Astrocyte of the spinal cord (primary cell): Measurements from ENCODE around the gene GNAI2.

Source experiments
- DNase-seq: peaks from one replicate; pipeline ENCODE4 v3.0.0; 2011; ENCODE audit warnings: low read depth, low spot score
- H3K4me3 ChIP-seq: 2 replicates; pipeline ENCODE4 v1.5.1; 2011; ENCODE audit warnings: low read depth, mild to moderate bottlenecking, low read length, moderate library complexity
- CTCF ChIP-seq: IDR thresholded peaks from 2 replicates; pipeline ENCODE4 v1.5.1; 2012; ENCODE audit warnings: low read depth, mild to moderate bottlenecking, low read length, inconsistent platforms
- in situ Hi-C: cut with HindIII; loops from 2 replicates; pipeline ENCODE4 v1.10.0; 2017; ENCODE audit warnings: low sequenced_read_pairs

Gene GNAI2

DNA sequence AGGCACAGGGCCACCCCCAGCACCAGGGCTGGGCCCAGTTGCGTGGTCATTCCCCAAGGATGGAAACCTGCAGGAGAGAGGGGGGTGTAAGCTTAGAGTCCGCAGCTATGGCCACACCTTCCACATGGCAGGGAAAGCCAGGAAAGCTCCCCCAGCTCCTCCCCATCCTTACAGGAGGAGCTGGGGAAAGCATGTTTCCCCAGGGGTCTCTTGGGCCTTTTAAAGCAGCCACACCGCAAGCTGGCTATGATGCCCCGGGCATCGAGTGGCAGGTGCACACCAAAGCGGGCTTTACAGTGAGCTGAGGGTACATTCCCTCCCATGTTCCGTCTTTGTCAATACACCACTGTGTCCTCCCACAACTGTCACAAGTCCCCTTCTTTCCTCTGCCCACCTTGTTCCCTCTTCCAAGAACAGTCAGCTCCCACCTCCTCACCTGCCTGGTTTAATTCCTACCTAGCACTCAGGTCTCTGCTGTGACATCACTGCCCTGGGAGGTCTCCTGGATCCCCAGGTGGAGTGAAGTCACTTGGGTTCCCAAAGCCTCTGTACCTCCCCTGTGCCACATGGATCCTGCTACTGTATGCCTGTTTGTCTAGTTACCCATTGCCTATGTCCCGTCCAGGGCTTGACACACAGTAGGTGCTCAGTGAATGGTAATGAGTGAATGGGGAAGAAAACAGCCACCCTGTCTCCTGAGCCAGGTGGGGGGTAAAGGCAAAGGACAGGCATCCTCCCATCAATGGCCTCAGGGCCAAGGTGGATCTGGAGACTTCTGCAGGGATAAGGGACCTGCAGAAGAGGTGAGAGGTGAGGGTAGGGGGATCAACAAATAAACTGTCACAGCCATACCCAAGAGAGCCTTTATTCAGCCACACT, 59.8 kb downstream of the GNAI2 start:
- TF ChIP-seq CTCF, result no peak
- in situ Hi-C loops, result no loop called here
- H3K4me3 ChIP-seq, result no peak overlapping the region
- DNase-seq, result no peak

DNA sequence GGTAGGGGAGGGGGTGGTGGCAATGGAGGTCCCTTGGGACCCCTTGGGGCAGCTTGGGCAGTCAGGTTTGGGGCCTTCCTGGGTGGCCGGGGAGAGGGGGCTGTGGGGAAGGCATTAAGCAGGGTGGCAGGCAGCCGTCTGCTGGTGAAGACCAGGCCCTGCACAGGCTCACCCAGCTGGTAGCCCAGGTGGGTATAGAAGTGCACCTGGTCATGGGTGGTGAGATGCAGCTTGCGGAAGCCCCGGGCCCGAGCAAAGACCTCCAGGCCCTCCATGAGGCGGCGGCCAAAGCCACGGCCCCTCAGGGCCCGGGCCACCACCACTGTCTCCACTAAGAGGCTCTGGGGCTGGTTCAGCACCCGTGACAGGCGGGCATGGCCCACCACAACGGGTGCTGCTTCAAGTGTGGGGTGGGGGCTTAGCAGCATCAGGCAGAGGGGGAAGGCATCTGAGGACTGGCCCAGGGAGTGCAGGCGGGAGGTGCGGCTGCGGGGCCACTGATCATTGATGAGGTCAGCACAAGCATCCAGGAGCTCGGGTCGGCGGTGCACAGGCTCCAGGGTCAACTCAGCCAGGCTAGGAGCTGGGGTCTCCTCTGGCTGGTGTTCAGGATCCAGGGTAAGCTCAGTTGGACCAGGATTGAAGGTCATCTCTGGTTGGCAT, 60.8 kb downstream of the GNAI2 start:
- DNase-seq, result no peak
- TF ChIP-seq CTCF, result no peak
- H3K4me3 ChIP-seq, result no peak overlapping the region
- in situ Hi-C loops, result no loop called here

DNA sequence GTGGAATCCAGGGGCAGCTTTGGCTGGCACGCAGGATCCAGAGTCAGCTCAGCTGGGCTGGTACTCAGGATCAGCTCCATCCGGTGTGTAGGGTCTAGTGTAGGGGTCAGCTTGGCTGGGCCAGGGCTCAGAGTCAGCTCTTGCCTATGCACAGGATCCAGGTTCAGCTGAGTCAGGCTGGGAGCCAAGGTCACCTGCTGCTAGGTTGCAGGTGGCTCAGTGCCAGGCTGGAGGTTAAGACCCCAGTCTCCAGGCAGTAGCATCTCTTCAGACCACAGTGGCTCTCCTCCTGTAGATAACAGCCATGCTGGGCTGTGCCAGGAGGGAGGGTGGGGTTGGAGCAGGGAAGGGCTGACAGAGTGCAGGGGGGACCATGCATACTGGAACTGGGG, 61.4 kb downstream of the GNAI2 start:
- in situ Hi-C loops, result no loop called here
- no peak overlapping the region for H3K4me3 ChIP-seq
- no peak for DNase-seq
- TF ChIP-seq CTCF, result no peak

DNA sequence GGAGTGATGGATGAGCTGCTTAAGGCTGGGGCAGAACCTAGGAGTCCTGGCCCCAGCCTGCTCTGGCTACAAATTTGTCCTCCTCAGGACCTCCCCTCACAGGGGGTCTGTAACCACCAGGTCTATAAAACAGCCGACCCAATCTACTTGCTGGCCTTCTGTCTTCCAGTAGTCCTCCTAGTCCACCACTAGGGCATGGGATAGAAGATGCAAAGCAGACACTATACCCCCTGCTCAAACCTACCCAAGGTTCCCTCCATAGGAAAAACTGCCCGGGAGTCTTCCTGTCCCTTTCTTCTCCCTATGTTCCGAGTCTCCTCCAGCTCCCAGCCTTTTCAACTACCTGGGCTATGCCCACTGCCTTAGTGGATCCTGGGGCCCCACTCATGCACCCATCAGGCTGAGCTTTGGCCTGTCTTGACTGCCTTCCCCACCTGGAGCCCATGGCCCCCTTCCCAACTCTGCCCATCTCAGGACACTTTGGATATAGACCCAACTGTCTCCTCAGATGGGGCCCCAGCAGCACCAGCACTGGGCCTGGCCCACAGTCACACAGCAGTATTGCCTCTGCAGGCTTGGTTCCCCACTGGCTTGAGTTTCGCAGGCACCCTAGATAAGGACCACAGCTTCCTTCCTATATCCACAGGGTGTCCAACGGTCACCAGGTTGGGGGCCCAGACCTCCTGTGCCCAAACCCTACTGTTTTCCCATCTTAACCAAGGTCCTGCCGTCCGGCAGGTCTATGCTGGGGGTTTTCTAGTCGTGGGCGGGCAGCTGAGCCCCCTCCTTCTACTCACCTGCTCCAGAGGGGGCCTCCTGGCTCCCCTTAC, 62.1 kb downstream of the GNAI2 start:
- peak; percentile 26 for TF ChIP-seq CTCF
- peak overlapping the region; percentile 77 for H3K4me3 ChIP-seq
- DNase-seq, result no peak
- in situ Hi-C loops, result no loop called here

- DNase-seq, result peak; percentile 100
- peak within 1 kb of the TSS; percentile 77 for H3K4me3 ChIP-seq
- no peak for TF ChIP-seq CTCF
- in situ Hi-C loops, result no loop called here
Measured at GRCh38 chr3:50298836-50299637, 63.0 kb downstream of the GNAI2 start, which contains the start of the genes HYAL3 and NAA80. TSS of gene HYAL3 (minus strand) at chr3:50299405. CDS start at chr3:50295602, 3,803 bp downstream. TSS of gene NAA80 (minus strand) at chr3:50299405. CDS start at chr3:50297463, 1,942 bp downstream.

- no peak for TF ChIP-seq CTCF
- DNase-seq, result no peak
- peak overlapping the region; percentile 77 for H3K4me3 ChIP-seq
- in situ Hi-C loops, result no loop called here
Measured at GRCh38 chr3:50299638-50299928, 63.6 kb downstream of the GNAI2 start.
